Parietal lobe (tissue), 1 donor: ENCODE data around the gene CT45A2. TPM values are rescaled to one million over a fixed set of nuclear protein-coding genes. Genes with fewer than 3 reads are reported as not detected.

ENCODE experiments used
- total RNA-seq: library from RNA; depleted of rRNA; stranded (reverse); fragments of >200 nt; gene quantifications from one replicate; pipeline ENCODE4 v1.2.3, GENCODE V29; 2014

CT45A2 gene
- total RNA-seq = not detected

GRCh38 chrX:135819912-135820311, at the start of gene CT45A2:
CT45A2 (minus strand) TSS chrX:135820012; CDS start chrX:135816265, 3,747 bp downstream.

GRCh38 chrX:135854438-135854837, 34.6 kb upstream of the CT45A2 start, which contains the start of gene CT45A8:
CT45A8 (minus strand) TSS chrX:135854538; CDS start chrX:135850783, 3,755 bp downstream.

DNA sequence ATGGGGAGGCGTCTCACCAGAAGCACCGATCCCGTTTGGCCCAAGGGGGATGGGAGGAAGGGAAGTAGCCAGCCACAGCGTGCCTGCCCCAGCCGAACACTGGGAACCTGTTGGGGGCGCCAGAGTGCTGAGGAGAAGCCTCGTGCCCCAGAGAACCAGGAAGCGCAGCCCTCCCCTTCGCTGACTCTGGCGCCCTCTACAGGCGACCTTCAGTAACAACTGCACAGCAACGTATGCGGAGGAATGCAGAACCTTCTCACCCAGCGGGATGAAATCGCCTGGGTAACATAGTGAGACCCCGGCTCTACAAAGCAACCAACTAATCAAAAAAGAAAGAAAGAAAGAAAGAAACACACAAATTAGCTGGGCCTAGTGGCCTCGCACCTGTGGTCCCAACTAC, 17.4 kb upstream of the CT45A2 start, which contains the start of gene CT45A7:
CT45A7 (minus strand) TSS at position 101 of the 400 bp plus-strand sequence. CDS start 3,747 bp downstream, outside the sequence.

DNA sequence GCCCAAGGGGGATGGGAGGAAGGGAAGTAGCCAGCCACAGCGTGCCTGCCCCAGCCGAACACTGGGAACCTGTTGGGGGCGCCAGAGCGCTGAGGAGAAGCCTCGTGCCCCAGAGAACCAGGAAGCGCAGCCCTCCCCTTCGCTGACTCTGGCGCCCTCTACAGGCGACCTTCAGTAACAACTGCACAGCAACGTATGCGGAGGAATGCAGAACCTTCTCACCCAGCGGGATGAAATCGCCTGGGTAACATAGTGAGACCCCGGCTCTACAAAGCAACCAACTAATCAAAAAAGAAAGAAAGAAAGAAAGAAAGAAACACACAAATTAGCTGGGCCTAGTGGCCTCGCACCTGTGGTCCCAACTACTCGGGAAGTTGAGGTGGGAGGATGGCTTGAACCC, 17.1 kb downstream of the CT45A2 start, which contains the start of gene CT45A6:
CT45A6 (minus strand) TSS at position 101 of the 400 bp plus-strand sequence. CDS start 3,794 bp downstream, outside the sequence.

GRCh38 chrX:135785403-135785802, 34.4 kb downstream of the CT45A2 start, which contains the start of gene CT45A5:
CT45A5 (minus strand) TSS chrX:135785503; CDS start chrX:135781729, 3,774 bp downstream.

GRCh38 chrX:135768091-135768490, 51.7 kb downstream of the CT45A2 start, which contains the start of gene CT45A3:
CT45A3 (minus strand) TSS chrX:135768191; CDS start chrX:135764444, 3,747 bp downstream.

Other genes with a start within 250 kb of the CT45A2 start
- gene CT45A1, start 106.4 kb downstream of the CT45A2 start, total RNA-seq = not detected
- not detected for gene CT45A3, start 51.8 kb downstream of the CT45A2 start, total RNA-seq
- gene CT45A5, start 34.5 kb downstream of the CT45A2 start, total RNA-seq = not detected
- gene CT45A6, start 17.2 kb downstream of the CT45A2 start, total RNA-seq = not detected
- gene CT45A7, start 17.3 kb upstream of the CT45A2 start, total RNA-seq = not detected
- not detected for gene CT45A8, start 34.5 kb upstream of the CT45A2 start, total RNA-seq
- gene CT45A9, start 51.8 kb upstream of the CT45A2 start, total RNA-seq = not detected
- gene CT45A10, start 73.4 kb upstream of the CT45A2 start, total RNA-seq = not detected
- gene SAGE1, start 73.7 kb upstream of the CT45A2 start, total RNA-seq = not detected
- 16.9 TPM for gene MMGT1, start 154.0 kb upstream of the CT45A2 start, total RNA-seq
- 95.2 TPM for gene SLC9A6, start 165.4 kb upstream of the CT45A2 start, total RNA-seq